K562 (cell line): ENCODE results near the gene GLI3. TPM values are rescaled to one million over a fixed set of nuclear protein-coding genes. Genes with fewer than 3 reads are reported as not detected.

Experiments used
- ATAC-seq: fragments of 200-7000 bp; cut with Tn5 transposase; 3 replicates; pipeline ENCODE4 v1.9.1; 2020; ENCODE audit warnings: moderate library complexity
- BruUV-seq: library from RNA; stranded (reverse); fragments of 400-500 nt; replicated peaks from 2 replicates; lab custom pipeline; 2021; lab: Mats Ljungman, UMichigan
- CTCF ChIA-PET: fragments of 300-600 bp; formaldehyde crosslinking; extraction: SDS; loops from one replicate; lab custom pipeline; 2021; ENCODE audit warnings: low intra/inter-chr PET ratio; lab: Yijun Ruan, JAX
- POLR2A ChIA-PET: fragments of 300-600, 350-650 bp; sonication (Branson Sonifier 250); formaldehyde crosslinking; extraction: SDS; loops from one replicate; lab custom pipeline; 2021; ENCODE audit warnings: antibody characterized with exemption, inconsistent platforms; lab: Yijun Ruan, JAX
- DNase-seq, 4 experiments: peaks; one replicate each; pipeline versions ENCODE4 v3.0.0 to v3.0.0-alpha.2; 2011 to 2018; ENCODE audit warnings: low spot score in 3 of 4, mixed read lengths in 3 of 4; ENCODE audit errors: extremely low read depth in 1 of 4
- FAIRE-seq: peaks from 2 replicates; lab custom pipeline; 2011; peaks lifted over from hg19 to GRCh38; lab: Jason Lieb, UNC
- H2AFZ ChIP-seq: 2 replicates; pipeline ENCODE4 v1.6.0; 2011; ENCODE audit warnings: low read depth, low read length, control low read depth, inconsistent platforms
- H3K27ac ChIP-seq: fragments of 200-600 bp; 3 replicates; pipeline ENCODE4 v1.8.0; 2011; ENCODE audit warnings: low read depth, mild to moderate bottlenecking, control low read depth, inconsistent platforms, low read length, moderate library complexity, mixed read lengths; ENCODE audit errors: extremely low read depth
- H3K27me3 ChIP-seq, 2 experiments: fragments of 300-600 bp in 1 of 2; 2 replicates in 1 of 2; 3 replicates in 1 of 2; pipeline versions ENCODE4 v1.6.0 to v1.8.0; 2011; ENCODE audit warnings: inconsistent platforms in 2 of 2, low read length in 2 of 2, mild to moderate bottlenecking in 1 of 2, mixed read lengths in 1 of 2, moderate library complexity in 1 of 2; ENCODE audit not compliant: control insufficient read depth in 2 of 2, insufficient read depth in 2 of 2
- H3K36me3 ChIP-seq: fragments of 300-600 bp; 3 replicates; pipeline ENCODE4 v1.8.0; 2011; ENCODE audit warnings: mild to moderate bottlenecking, low read length, inconsistent platforms; ENCODE audit not compliant: control insufficient read depth, insufficient read depth
- H3K4me1 ChIP-seq, 2 experiments: fragments of 200-600 bp in 1 of 2; replicated peaks in 1 of 2; 2 replicates in 1 of 2; 3 replicates in 1 of 2; pipeline versions ENCODE4 v1.5.1 to v1.8.0; 2011; ENCODE audit warnings: inconsistent platforms in 2 of 2, low read length in 2 of 2, mild to moderate bottlenecking in 1 of 2, mixed read lengths in 1 of 2, moderate library complexity in 1 of 2; ENCODE audit not compliant: control insufficient read depth in 2 of 2, insufficient read depth in 2 of 2
- H3K4me2 ChIP-seq: 2 replicates; pipeline ENCODE4 v1.6.1; 2011; ENCODE audit warnings: low read length, control low read depth, inconsistent platforms, mixed read lengths; ENCODE audit not compliant: insufficient read depth
- H3K4me3 ChIP-seq: fragments of 200-600 bp; sonication (generic), shearing (Covaris generic); 2 replicates; pipeline ENCODE4 v1.5.1; 2016; ENCODE audit warnings: control low read depth, inconsistent platforms
- H3K79me2 ChIP-seq: fragments of 200-600 bp; 3 replicates; pipeline ENCODE4 v1.8.0; 2011; ENCODE audit warnings: low read length, inconsistent platforms; ENCODE audit not compliant: control insufficient read depth, insufficient read depth
- H3K9ac ChIP-seq, 2 experiments: 2 replicates each; pipeline versions ENCODE4 v1.6.0 to v1.6.1; 2011; ENCODE audit warnings: low read depth in 2 of 2, low read length in 2 of 2, control low read depth in 1 of 2, inconsistent platforms in 1 of 2, mild to moderate bottlenecking in 1 of 2, mixed read lengths in 1 of 2; ENCODE audit not compliant: insufficient read depth in 1 of 2
- H3K9me1 ChIP-seq: one replicate; pipeline ENCODE4 v1.6.0; 2011; ENCODE audit warnings: inconsistent platforms, mild to moderate bottlenecking, low read length, moderate library complexity; ENCODE audit not compliant: control insufficient read depth, insufficient read depth
- H3K9me3 ChIP-seq: replicated peaks from 2 replicates; pipeline ENCODE4 v1.5.1; 2011; ENCODE audit warnings: low read depth, low read length, inconsistent platforms; ENCODE audit not compliant: control insufficient read depth, insufficient read depth
- H4K20me1 ChIP-seq: replicated peaks from 2 replicates; pipeline ENCODE4 v1.6.1; 2011; ENCODE audit warnings: low read length, inconsistent platforms, mixed read lengths; ENCODE audit not compliant: control insufficient read depth, insufficient read depth
- DEAF1 ChIP-seq: fragments of 450-650 bp; formaldehyde crosslinking; IDR thresholded peaks from 2 replicates; pipeline ENCODE4 v1.4.0; 2020; ENCODE audit warnings: mild to moderate bottlenecking, moderate library complexity
- DPF2 ChIP-seq: fragments of 450-650 bp; IDR thresholded peaks from 2 replicates; pipeline ENCODE4 v1.6.1; 2016
- HMG20A ChIP-seq: fragments of 450-650 bp; formaldehyde crosslinking; conservative IDR thresholded peaks from 2 replicates; pipeline ENCODE4 v1.4.0; 2020; ENCODE audit warnings: mild to moderate bottlenecking, mixed read lengths
- MEF2A ChIP-seq: IDR thresholded peaks from 2 replicates; pipeline ENCODE4 v1.6.1; 2011; ENCODE audit warnings: low read depth, mild to moderate bottlenecking, low read length, moderate library complexity; ENCODE audit not compliant: control insufficient read depth
- SFPQ ChIP-seq: fragments of 200-400 bp; formaldehyde crosslinking; IDR thresholded peaks from 2 replicates; pipeline ENCODE4 v1.6.1; 2017; ENCODE audit warnings: mild to moderate bottlenecking, low read depth, low read length, moderate library complexity
- SREBF2 ChIP-seq: sonication (generic); formaldehyde crosslinking; IDR thresholded peaks from 2 replicates; pipeline ENCODE4 v1.4.0; 2020; ENCODE audit warnings: mild to moderate bottlenecking, missing genetic modification reagents
- ZBTB9 ChIP-seq: fragments of 450-650 bp; formaldehyde crosslinking; IDR thresholded peaks from 2 replicates; pipeline ENCODE4 v1.4.0; 2020; ENCODE audit warnings: mild to moderate bottlenecking, moderate library complexity
- ZNF217 ChIP-seq: sonication (generic); formaldehyde crosslinking; IDR thresholded peaks from 2 replicates; pipeline ENCODE4 v1.8.0; 2022; ENCODE audit warnings: mild to moderate bottlenecking, missing genetic modification reagents
- ZNF592 ChIP-seq: fragments of 450-650 bp; IDR thresholded peaks from 2 replicates; pipeline ENCODE4 v1.6.1; 2017; ENCODE audit warnings: antibody characterized with exemption, mild to moderate bottlenecking
- WGBS: fragments of 100-300 bp; shearing (Covaris generic); methylation state at CpG from one replicate; pipeline ENCODE4 v1.1.6; 2016; ENCODE audit warnings: low coverage, mixed read lengths; ENCODE audit not compliant: insufficient coverage; ENCODE audit errors: missing lambda C conversion rate; 5-methylcytosine and 5-hydroxymethylcytosine counted together
- in situ Hi-C: fragments of 300-500 bp; cut with MboI; formaldehyde crosslinking; loops from 4 replicates; pipeline ENCODE4 v1.15.0; 2018; ENCODE audit warnings: inconsistent platforms, mixed read lengths
- intact Hi-C: fragments of 100-400 bp; cut with micrococcal nuclease; formaldehyde crosslinking; loops from 2 replicates; pipeline ENCODE4 v1.14.2; 2022
- polyA plus RNA-seq, 8 experiments: library from polyadenylated mRNA; depleted of rRNA in 4 of 8; stranded (reverse) in 5 of 8; unstranded in 3 of 8; fragments of >200 nt; fragmentation: Nextera tagmentation in 2 of 8; fragmentation: Illumina TruSeq in 1 of 8; extraction: Ambion mirVana in 2 of 8; extraction: Trizol in 1 of 8; gene quantifications; 2 replicates each; pipeline versions ENCODE4 v1.2.1 to v1.2.3, GENCODE V29; 2011 to 2014; ENCODE audit warnings: inconsistent platforms in 1 of 8, missing spikeins in 1 of 8
- total RNA-seq, 7 experiments: library from RNA; depleted of rRNA in 6 of 7; stranded (reverse); fragments of >200 nt in 6 of 7; fragmentation: Illumina TruSeq in 2 of 7; extraction: Trizol in 2 of 7; gene quantifications; 2 replicates each; pipeline versions ENCODE4 v1.2.1 to v1.2.3, GENCODE V29; 2011 to 2021; ENCODE audit warnings: low replicate concordance in 1 of 7

GLI3 gene
- total and polyA plus RNA-seq, 9 of the 15 experiments (the other 6 are each of a cell fraction or from before 2014, with no cell fraction given) = 0.01 to 0.18 (median 0.07) TPM; not detected in 6

GRCh38 chr7:41977151-41977651 lies 259.8 kb downstream of the GLI3 start:
- peak; percentile 62; the same call in 1 of the 3 replicates for ATAC-seq
- peak; percentile 57 for FAIRE-seq
- no TSS peak for BruUV-seq
- no peak overlapping the region for H2AFZ ChIP-seq
- no peaks in the 10 kb centered on the region for H3K79me2 ChIP-seq
- ChIA-PET CTCF (no interaction called here), POLR2A (interaction anchor here (0.6 kb wide), 2 partner anchors 12 to 124 kb away, joined by 3 to 4 read pairs; no protein-coding TSS in a partner anchor)
- intact Hi-C loops = loop anchor here (1.0 kb wide), 1 partner anchor 866 kb away; no protein-coding TSS in a partner anchor
- in situ Hi-C loops = no loop called here
- no peak overlapping the region for H3K27ac ChIP-seq
- H3K9me1 ChIP-seq = peaks cover under 1% of the 10 kb centered on the region
- H3K9ac ChIP-seq = no peak overlapping the region
- no peak overlapping the region for H3K4me3 ChIP-seq
- WGBS = 1% methylated on average over 9 of the region's 9 CpGs
- H3K27me3 ChIP-seq = peaks cover 0 to 2% of the 10 kb centered on the region in 2 experiments; a peak in 2 of 5 replicates
- no peaks in the 10 kb centered on the region for H3K4me1 ChIP-seq
- peak in 3 of 4 experiments; percentile 14 to 37 (median 31) for DNase-seq
- no peaks in the 10 kb centered on the region; the same call in 1 of the 2 replicates for H4K20me1 ChIP-seq
- no peak overlapping the region for H3K4me2 ChIP-seq
- no peaks in the 10 kb centered on the region for H3K9me3 ChIP-seq
- H3K36me3 ChIP-seq = no peaks in the 10 kb centered on the region
- TF ChIP-seq DEAF1 (CRISPR knock-in tag) (0 out of 2 replicates have a peak, but pooled peaks have one; percentile 14), SREBF2 (no peak), ZBTB9 (CRISPR knock-in tag) (no peak), DPF2 (no peak), HMG20A (CRISPR knock-in tag) (no peak), ZNF592 (no peak), ZNF217 (CRISPR knock-in tag) (no peak), MEF2A (peak; percentile 42; the same call in 1 of the 2 replicates), SFPQ (no peak)
